SHP77 treated with DMSO at 0.1 percent for 48 hours (cell line): ENCODE results near the gene PRKAG2.
A peak's percentile ranks its signal among the peaks of the same experiment; 100 is the strongest.
"Not testable (repeated sequence)": the region's sequence is repeated elsewhere in the genome, so short reads cannot be mapped to it uniquely, and the experiment has no call there.

Experiments used
- DNase-seq: peaks from one replicate; lab custom pipeline; 2025; lab: John Stamatoyannopoulos, UW

Gene PRKAG2

GRCh38 chr7:151586531-151587260 is 290.2 kb downstream of the PRKAG2 start:
- no peak for DNase-seq

- no peak for DNase-seq
Measured at GRCh38 chr7:151585744-151586393, 291.0 kb downstream of the PRKAG2 start.

- DNase-seq, result no peak
Measured at GRCh38 chr7:151581741-151582140, 295.2 kb downstream of the PRKAG2 start.

GRCh38 chr7:151579644-151580043 is 297.3 kb downstream of the PRKAG2 start:
- DNase-seq, result no peak

GRCh38 chr7:151575410-151575809 is 301.5 kb downstream of the PRKAG2 start:
- DNase-seq, result no peak

- DNase-seq, result not testable (repeated sequence)
Measured at GRCh38 chr7:151573046-151573445, 303.9 kb downstream of the PRKAG2 start.

GRCh38 chr7:151572136-151572535 is 304.8 kb downstream of the PRKAG2 start:
- DNase-seq, result no peak

GRCh38 chr7:151571471-151571870 is 305.4 kb downstream of the PRKAG2 start:
- no peak for DNase-seq

GRCh38 chr7:151570366-151570915 is 306.5 kb downstream of the PRKAG2 start:
- DNase-seq, result no peak

- DNase-seq, result no peak
Measured at GRCh38 chr7:151568956-151569940, 307.7 kb downstream of the PRKAG2 start.

- DNase-seq, result no peak
Measured at GRCh38 chr7:151566897-151567320, 310.0 kb downstream of the PRKAG2 start.

GRCh38 chr7:151565541-151565940 is 311.4 kb downstream of the PRKAG2 start:
- no peak for DNase-seq

GRCh38 chr7:151560243-151560642 is 316.7 kb downstream of the PRKAG2 start:
- DNase-seq, result no peak

GRCh38 chr7:151559557-151560183 is 317.2 kb downstream of the PRKAG2 start:
- DNase-seq, result no peak

GRCh38 chr7:151558575-151558974 is 318.3 kb downstream of the PRKAG2 start:
- no peak for DNase-seq

GRCh38 chr7:151556592-151556991 is 320.3 kb downstream of the PRKAG2 start:
- no peak for DNase-seq

GRCh38 chr7:151553356-151553755 is 323.6 kb downstream of the PRKAG2 start:
- DNase-seq, result no peak

GRCh38 chr7:151552352-151553028 is 324.4 kb downstream of the PRKAG2 start:
- peak; percentile 84 for DNase-seq

- peak; percentile 78 for DNase-seq
Measured at GRCh38 chr7:151551820-151552219, 325.1 kb downstream of the PRKAG2 start.

GRCh38 chr7:151550656-151551286 is 326.1 kb downstream of the PRKAG2 start:
- DNase-seq, result no peak

GRCh38 chr7:151549644-151550043 is 327.3 kb downstream of the PRKAG2 start:
- no peak for DNase-seq
